ENCODE measurements around the gene FHIP2A. TPM values are rescaled to one million over a fixed set of nuclear protein-coding genes. Genes with fewer than 3 reads are reported as not detected.

FHIP2A gene
- total RNA-seq, 1 donor from 2014 or later: 30.2 TPM

DNA sequence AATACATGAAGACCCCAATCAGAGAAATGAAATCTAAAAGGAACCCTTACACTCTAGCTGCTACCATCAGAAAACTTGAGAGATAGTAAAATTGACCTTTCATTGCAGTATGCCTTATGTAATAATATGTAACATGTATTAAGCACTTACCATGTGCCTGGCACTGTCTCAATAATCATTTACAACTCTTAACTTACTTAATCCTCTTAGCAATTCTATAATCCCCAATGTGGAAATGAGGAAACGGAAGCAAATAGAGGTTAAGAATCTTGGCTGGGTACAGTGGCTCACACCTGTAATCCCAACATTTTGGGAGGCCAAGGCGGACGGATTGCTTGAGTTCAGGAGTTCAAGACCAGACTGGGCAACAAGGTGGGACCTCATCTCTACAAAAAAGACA is 29.8 kb upstream of the FHIP2A start:
- no peak for DNase-seq
- TF ChIP-seq, protein P1, sequence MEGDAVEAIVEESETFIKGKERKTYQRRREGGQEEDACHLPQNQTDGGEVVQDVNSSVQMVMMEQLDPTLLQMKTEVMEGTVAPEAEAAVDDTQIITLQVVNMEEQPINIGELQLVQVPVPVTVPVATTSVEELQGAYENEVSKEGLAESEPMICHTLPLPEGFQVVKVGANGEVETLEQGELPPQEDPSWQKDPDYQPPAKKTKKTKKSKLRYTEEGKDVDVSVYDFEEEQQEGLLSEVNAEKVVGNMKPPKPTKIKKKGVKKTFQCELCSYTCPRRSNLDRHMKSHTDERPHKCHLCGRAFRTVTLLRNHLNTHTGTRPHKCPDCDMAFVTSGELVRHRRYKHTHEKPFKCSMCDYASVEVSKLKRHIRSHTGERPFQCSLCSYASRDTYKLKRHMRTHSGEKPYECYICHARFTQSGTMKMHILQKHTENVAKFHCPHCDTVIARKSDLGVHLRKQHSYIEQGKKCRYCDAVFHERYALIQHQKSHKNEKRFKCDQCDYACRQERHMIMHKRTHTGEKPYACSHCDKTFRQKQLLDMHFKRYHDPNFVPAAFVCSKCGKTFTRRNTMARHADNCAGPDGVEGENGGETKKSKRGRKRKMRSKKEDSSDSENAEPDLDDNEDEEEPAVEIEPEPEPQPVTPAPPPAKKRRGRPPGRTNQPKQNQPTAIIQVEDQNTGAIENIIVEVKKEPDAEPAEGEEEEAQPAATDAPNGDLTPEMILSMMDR (IDR thresholded peaks at IDR 0.05): no peak
- Histone ChIP-seq H3K27me3 (no peaks in the 10 kb centered on the region), H3K4me3 (no peak overlapping the region), H3K4me1 (no peaks in the 10 kb centered on the region), H3K36me3 (no peaks in the 10 kb centered on the region), H3K9me3 (no peaks in the 10 kb centered on the region), H3K27ac (no peak overlapping the region)
- intact Hi-C loops (cut with DNase I): no loop called here
- no peak for ATAC-seq

DNA sequence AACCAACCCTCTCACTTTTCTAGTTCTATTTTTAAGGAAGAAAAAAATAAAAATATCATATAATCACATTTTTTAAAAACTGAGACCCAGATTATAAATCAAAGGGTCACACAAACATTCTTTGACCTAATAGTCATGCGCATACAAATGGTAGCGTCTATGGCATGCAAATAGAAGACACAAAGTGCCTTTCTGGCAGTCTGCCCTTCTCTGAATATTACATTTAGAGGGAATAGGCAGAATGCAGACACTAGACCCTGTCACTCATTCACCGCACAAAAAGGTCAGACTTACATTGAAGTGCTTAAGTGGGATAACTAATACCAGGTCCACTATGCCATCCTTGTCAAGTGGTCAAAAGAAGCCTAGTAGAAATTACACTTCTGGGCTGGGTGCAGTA is 26.5 kb upstream of the FHIP2A start:
- ATAC-seq (no peak), DNase-seq (no peak)
- no peaks in the 10 kb centered on the region for H3K4me1 ChIP-seq
- no peak overlapping the region for H3K27ac ChIP-seq
- no peak overlapping the region for H3K4me3 ChIP-seq
- no peaks in the 10 kb centered on the region for H3K9me3 ChIP-seq
- no peaks in the 10 kb centered on the region for H3K36me3 ChIP-seq
- TF ChIP-seq, protein P1 (IDR thresholded peaks at IDR 0.05): no peak
- H3K27me3 ChIP-seq: no peaks in the 10 kb centered on the region
- intact Hi-C loops (cut with DNase I): no loop called here

DNA sequence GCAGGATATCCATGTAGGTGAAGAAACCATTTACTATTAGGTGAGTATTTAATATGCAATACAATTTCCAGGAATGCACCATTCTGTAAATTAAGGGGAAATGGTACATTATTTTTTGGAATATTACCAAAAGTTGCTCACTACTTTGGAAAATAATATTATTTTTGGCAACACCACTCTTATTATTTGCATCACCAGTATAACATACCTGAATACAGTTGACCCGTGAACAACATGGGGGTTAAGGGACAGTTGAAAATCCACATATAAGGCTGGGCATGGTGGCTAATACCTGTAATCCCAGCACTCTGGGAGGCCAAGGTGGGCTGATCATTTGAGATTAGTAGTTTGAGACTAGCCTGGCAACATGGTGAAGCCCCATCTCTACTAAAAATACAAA is 21.2 kb upstream of the FHIP2A start:
- intact Hi-C loops (cut with DNase I): no loop called here
- no peaks in the 10 kb centered on the region for H3K9me3 ChIP-seq
- DNase-seq (no peak), ATAC-seq (no peak)
- TF ChIP-seq, protein P1 (IDR thresholded peaks at IDR 0.05): no peak
- no peaks in the 10 kb centered on the region for H3K4me1 ChIP-seq
- H3K27me3 ChIP-seq: no peaks in the 10 kb centered on the region
- no peak overlapping the region for H3K27ac ChIP-seq
- H3K4me3 ChIP-seq: no peak overlapping the region
- no peaks in the 10 kb centered on the region for H3K36me3 ChIP-seq

DNA sequence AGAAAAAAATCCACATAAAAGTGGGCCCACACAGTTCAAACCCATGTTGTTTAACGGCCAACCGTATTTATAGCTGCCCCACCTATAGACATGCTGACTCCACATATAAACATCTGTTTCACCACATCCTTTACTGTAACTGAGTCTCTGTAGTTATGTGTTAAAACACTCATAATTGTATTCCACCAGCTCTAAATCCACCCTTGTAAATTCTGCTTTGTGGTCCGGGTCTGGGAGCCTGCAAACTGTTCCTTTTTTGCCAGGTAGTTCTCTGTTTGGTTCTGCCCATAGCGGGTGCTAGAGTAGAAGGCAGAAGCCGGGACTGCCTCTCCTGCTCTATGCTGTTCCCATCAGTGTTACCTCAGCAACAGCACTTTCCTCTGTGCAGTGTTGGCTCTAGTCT is 20.2 kb upstream of the FHIP2A start:
- no peaks in the 10 kb centered on the region for H3K36me3 ChIP-seq
- H3K27me3 ChIP-seq: no peaks in the 10 kb centered on the region
- H3K9me3 ChIP-seq: no peaks in the 10 kb centered on the region
- no peak overlapping the region for H3K27ac ChIP-seq
- intact Hi-C loops (cut with DNase I): no loop called here
- no peak overlapping the region for H3K4me3 ChIP-seq
- no peaks in the 10 kb centered on the region for H3K4me1 ChIP-seq
- DNase-seq (no peak), ATAC-seq (no peak)
- TF ChIP-seq, protein P1 (IDR thresholded peaks at IDR 0.05): no peak

DNA sequence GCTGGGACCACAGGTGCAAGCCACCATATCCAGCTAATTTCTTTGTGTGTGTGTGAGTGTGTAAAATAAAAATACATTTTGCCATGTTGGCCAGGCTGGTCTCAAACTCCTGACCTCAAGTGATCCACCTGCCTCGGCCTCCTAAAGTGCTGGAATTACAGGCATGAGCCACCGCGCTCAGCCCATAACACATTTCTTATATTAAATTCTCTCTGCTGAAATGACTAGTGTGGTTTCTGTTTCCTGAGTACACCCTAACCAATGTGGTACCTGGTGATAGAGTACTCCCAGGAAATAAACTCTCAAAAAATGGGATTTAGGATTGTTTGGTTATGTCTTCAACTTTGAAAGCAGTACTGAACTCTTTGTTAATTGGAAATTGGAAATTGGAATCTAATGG is 19.4 kb upstream of the FHIP2A start:
- Histone ChIP-seq H3K36me3 (no peaks in the 10 kb centered on the region), H3K27ac (no peak overlapping the region), H3K27me3 (no peaks in the 10 kb centered on the region), H3K9me3 (no peaks in the 10 kb centered on the region), H3K4me3 (no peak overlapping the region), H3K4me1 (no peaks in the 10 kb centered on the region)
- intact Hi-C loops (cut with DNase I): no loop called here
- no peak for ATAC-seq
- TF ChIP-seq, protein P1 (IDR thresholded peaks at IDR 0.05): no peak
- no peak for DNase-seq

Data from upper lobe of right lung (tissue), 1 donor.